DOHH2 (cell line): Measurements from ENCODE around the gene GLRA1.

Experiments used
- H3F3A ChIP-seq: fragments of 200-600 bp; sonication (generic), shearing (Covaris generic); 2 replicates; pipeline ENCODE4 v1.6.0; 2016; ENCODE audit warnings: antibody characterized with exemption, mild to moderate bottlenecking; ENCODE audit not compliant: control insufficient read depth, insufficient read depth
- H3K27ac ChIP-seq: fragments of 200-600 bp; sonication (generic); 2 replicates; pipeline ENCODE4 v1.5.1; 2014; ENCODE audit warnings: low read depth, mild to moderate bottlenecking, low read length, moderate library complexity
- H3K27me3 ChIP-seq: fragments of 200-600 bp; sonication (generic); 2 replicates; pipeline ENCODE4 v1.6.1; 2014; ENCODE audit warnings: mild to moderate bottlenecking, low read length, mixed read lengths; ENCODE audit not compliant: control insufficient read depth
- H3K36me3 ChIP-seq: fragments of 200-600 bp; sonication (generic); 2 replicates; pipeline ENCODE4 v1.6.1; 2014; ENCODE audit warnings: mild to moderate bottlenecking, low read length, moderate library complexity, mixed read lengths; ENCODE audit not compliant: control insufficient read depth
- H3K4me1 ChIP-seq: fragments of 200-600 bp; sonication (generic); 2 replicates; pipeline ENCODE4 v1.6.1; 2014; ENCODE audit warnings: mild to moderate bottlenecking, low read length, mixed read lengths; ENCODE audit not compliant: control insufficient read depth
- H3K4me2 ChIP-seq: fragments of 200-600 bp; sonication (generic); 2 replicates; pipeline ENCODE4 v1.6.0; 2014; ENCODE audit warnings: mild to moderate bottlenecking, low read length, moderate library complexity
- H3K4me3 ChIP-seq: fragments of 200-600 bp; sonication (generic); 2 replicates; pipeline ENCODE4 v1.5.1; 2014; ENCODE audit warnings: mild to moderate bottlenecking, low read length, mixed read lengths
- H3K79me2 ChIP-seq: fragments of 200-600 bp; sonication (generic); 2 replicates; pipeline ENCODE4 v1.6.1; 2014; ENCODE audit warnings: mild to moderate bottlenecking, low read length, mixed read lengths; ENCODE audit not compliant: control insufficient read depth
- H3K9me2 ChIP-seq: fragments of 200-600 bp; sonication (generic); replicated peaks from 2 replicates; pipeline ENCODE4 v1.6.1; 2014; ENCODE audit warnings: mild to moderate bottlenecking, low read length, mixed read lengths; ENCODE audit not compliant: control insufficient read depth
- H3K9me3 ChIP-seq: fragments of 200-600 bp; sonication (generic); 2 replicates; pipeline ENCODE4 v1.6.1; 2014; ENCODE audit warnings: antibody characterized with exemption, low read length, mixed read lengths; ENCODE audit not compliant: control insufficient read depth, insufficient read depth
- H4K20me1 ChIP-seq: fragments of 200-600 bp; sonication (generic); 2 replicates; pipeline ENCODE4 v1.6.0; 2014; ENCODE audit warnings: low read depth, mild to moderate bottlenecking, antibody characterized with exemption, low read length, moderate library complexity; ENCODE audit not compliant: control insufficient read depth, insufficient read depth
- EZH2phosphoT487 ChIP-seq: fragments of 200-600 bp; sonication (generic); IDR thresholded peaks from 2 replicates; pipeline ENCODE4 v1.6.1; 2017; ENCODE audit warnings: borderline replicate concordance, mild to moderate bottlenecking, antibody characterized with exemption, low read length, moderate library complexity, mixed read lengths
- TF ChIP-seq, protein P1 (sequence below): fragments of 200-600 bp; sonication (generic); IDR thresholded peaks from one replicate; pipeline ENCODE4 v1.5.1; 2014; ENCODE audit warnings: antibody characterized with exemption, mild to moderate bottlenecking, low read depth, low read length; ENCODE audit not compliant: poor library complexity, severe bottlenecking

The GLRA1 gene

DNA sequence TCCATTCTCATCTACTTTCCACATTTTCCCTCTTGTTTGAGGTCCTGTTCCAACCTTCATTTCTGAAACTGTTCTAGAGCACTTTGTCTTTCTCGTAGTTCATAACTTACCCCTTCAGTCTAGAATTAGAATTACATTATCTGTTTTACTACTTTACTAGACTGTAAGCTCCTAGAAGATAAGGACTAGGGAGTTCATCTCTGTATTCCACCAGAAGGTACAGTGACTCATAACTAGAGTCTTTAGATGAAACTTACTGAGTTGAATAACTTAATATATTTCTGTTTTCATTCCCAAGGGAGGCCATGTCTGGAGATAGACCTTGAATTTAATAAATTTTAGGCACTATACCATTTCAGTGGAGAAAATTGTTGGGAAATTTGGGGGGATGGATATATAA, 114.2 kb downstream of the GLRA1 start:
- Histone ChIP-seq H4K20me1 (peaks cover 5% of the 10 kb centered on the region; the same call in 1 of the 2 replicates), H3K4me1 (no peaks in the 10 kb centered on the region), H3K27ac (no peak overlapping the region), H3K4me3 (no peak overlapping the region), H3F3A (peaks cover 12% of the 10 kb centered on the region; the same call in 1 of the 2 replicates), H3K36me3 (peaks cover 99% of the 10 kb centered on the region), H3K9me3 (no peaks in the 10 kb centered on the region), H3K4me2 (no peak overlapping the region), H3K9me2 (no peaks in the 10 kb centered on the region), H3K27me3 (no peaks in the 10 kb centered on the region), H3K79me2 (peaks cover 19% of the 10 kb centered on the region)
- TF ChIP-seq EZH2phosphoT487: no peak
- TF ChIP-seq, protein P1, sequence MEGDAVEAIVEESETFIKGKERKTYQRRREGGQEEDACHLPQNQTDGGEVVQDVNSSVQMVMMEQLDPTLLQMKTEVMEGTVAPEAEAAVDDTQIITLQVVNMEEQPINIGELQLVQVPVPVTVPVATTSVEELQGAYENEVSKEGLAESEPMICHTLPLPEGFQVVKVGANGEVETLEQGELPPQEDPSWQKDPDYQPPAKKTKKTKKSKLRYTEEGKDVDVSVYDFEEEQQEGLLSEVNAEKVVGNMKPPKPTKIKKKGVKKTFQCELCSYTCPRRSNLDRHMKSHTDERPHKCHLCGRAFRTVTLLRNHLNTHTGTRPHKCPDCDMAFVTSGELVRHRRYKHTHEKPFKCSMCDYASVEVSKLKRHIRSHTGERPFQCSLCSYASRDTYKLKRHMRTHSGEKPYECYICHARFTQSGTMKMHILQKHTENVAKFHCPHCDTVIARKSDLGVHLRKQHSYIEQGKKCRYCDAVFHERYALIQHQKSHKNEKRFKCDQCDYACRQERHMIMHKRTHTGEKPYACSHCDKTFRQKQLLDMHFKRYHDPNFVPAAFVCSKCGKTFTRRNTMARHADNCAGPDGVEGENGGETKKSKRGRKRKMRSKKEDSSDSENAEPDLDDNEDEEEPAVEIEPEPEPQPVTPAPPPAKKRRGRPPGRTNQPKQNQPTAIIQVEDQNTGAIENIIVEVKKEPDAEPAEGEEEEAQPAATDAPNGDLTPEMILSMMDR: no peak

DNA sequence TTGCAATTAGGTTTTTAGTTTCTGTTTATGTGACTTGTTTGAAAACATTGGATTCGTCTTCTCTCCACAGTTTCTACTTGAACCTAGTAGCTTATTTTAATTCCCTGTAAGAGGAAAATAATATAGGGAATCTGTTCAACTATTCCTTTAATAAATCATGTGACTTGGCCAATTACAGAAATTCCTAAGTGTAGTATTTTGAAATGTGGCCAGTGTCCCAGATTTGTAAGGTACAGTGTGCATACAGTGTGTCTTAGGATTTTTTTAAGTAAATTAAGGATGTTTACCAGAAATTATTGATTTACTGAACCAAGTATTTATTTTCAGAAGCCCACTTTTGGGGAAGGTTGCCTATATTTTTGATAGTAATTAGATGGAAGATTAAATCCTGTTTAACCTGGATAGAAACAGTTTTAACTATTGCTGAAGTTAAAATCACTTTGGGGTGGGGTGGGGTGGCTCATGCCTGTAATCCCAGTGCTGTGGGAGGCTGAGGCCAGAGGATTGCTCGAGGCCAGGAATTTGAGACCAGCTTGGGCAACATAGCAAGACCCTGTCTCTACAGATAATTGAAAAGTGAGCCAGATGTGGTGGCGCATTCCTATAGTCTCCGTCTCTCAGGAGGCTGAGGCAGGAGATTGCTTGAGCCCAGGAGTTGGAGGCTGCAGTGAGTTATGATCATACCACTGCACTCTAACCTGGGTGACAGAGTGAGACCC, 116.0 kb downstream of the GLRA1 start:
- H3K9me3 ChIP-seq: no peaks in the 10 kb centered on the region
- no peaks in the 10 kb centered on the region for H3K27me3 ChIP-seq
- H3K4me2 ChIP-seq: no peak overlapping the region
- TF ChIP-seq, protein P1: no peak
- no peak for TF ChIP-seq EZH2phosphoT487
- peaks cover 24% of the 10 kb centered on the region for H3K79me2 ChIP-seq
- no peak overlapping the region for H3K4me3 ChIP-seq
- H3K27ac ChIP-seq: no peak overlapping the region
- H3F3A ChIP-seq: peaks cover 5% of the 10 kb centered on the region; the same call in 1 of the 2 replicates
- H3K4me1 ChIP-seq: no peaks in the 10 kb centered on the region
- H3K9me2 ChIP-seq: no peaks in the 10 kb centered on the region
- H4K20me1 ChIP-seq: peaks cover 5% of the 10 kb centered on the region; the same call in 1 of the 2 replicates
- peaks cover 100% of the 10 kb centered on the region for H3K36me3 ChIP-seq

GRCh38 chr5:151805414-151806223, 119.0 kb downstream of the GLRA1 start:
- Histone ChIP-seq H3F3A (0 out of 2 replicates have a peak, but pooled peaks cover 3% of the 10 kb centered on the region), H3K4me1 (no peaks in the 10 kb centered on the region), H3K36me3 (peaks cover 99% of the 10 kb centered on the region), H3K4me3 (no peak overlapping the region), H3K9me3 (no peaks in the 10 kb centered on the region), H3K4me2 (no peak overlapping the region), H3K9me2 (no peaks in the 10 kb centered on the region), H3K27ac (no peak overlapping the region), H3K27me3 (no peaks in the 10 kb centered on the region), H4K20me1 (peaks cover 5% of the 10 kb centered on the region; the same call in 1 of the 2 replicates), H3K79me2 (peaks cover 28% of the 10 kb centered on the region)
- no peak for TF ChIP-seq EZH2phosphoT487
- TF ChIP-seq, protein P1: no peak
